G401.6 (cell line): Measurements from ENCODE around the gene NHS.
A peak's percentile ranks its signal among the peaks of the same experiment; 100 is the strongest.

Experiments used
- FAIRE-seq: peaks from 2 replicates; lab custom pipeline; 2012; peaks lifted over from hg19 to GRCh38; lab: Jason Lieb, UNC

NHS gene

GRCh38 chrX:17736856-17737709, 362.1 kb downstream of the NHS start, which contains the start of gene SCML1:
SCML1 (plus strand) TSS chrX:17737493; CDS start chrX:17744187, 6,694 bp downstream.
- no peak for FAIRE-seq

- FAIRE-seq = no peak
Measured at GRCh38 chrX:17737710-17737985, 362.6 kb downstream of the NHS start.

- FAIRE-seq = no peak
Measured at GRCh38 chrX:17737986-17738713, 363.1 kb downstream of the NHS start.

- no peak for FAIRE-seq
Measured at GRCh38 chrX:17738737-17739535, 363.9 kb downstream of the NHS start.

GRCh38 chrX:17740137-17741122, 365.4 kb downstream of the NHS start:
- no peak for FAIRE-seq

GRCh38 chrX:17741123-17741511, 366.1 kb downstream of the NHS start:
- FAIRE-seq = no peak

GRCh38 chrX:17743913-17744312, 368.9 kb downstream of the NHS start:
- no peak for FAIRE-seq

- peak; percentile 88 for FAIRE-seq
Measured at GRCh38 chrX:17744896-17745523, 370.0 kb downstream of the NHS start.

GRCh38 chrX:17747692-17748091, 372.7 kb downstream of the NHS start:
- FAIRE-seq = no peak

GRCh38 chrX:17748684-17749083, 373.7 kb downstream of the NHS start:
- FAIRE-seq = no peak

GRCh38 chrX:17750436-17750835, 375.4 kb downstream of the NHS start:
- no peak for FAIRE-seq

- no peak for FAIRE-seq
Measured at GRCh38 chrX:17758382-17758781, 383.4 kb downstream of the NHS start.

- no peak for FAIRE-seq
Measured at GRCh38 chrX:17759990-17760389, 385.0 kb downstream of the NHS start.

GRCh38 chrX:17767734-17768133, 392.7 kb downstream of the NHS start:
- FAIRE-seq = no peak

GRCh38 chrX:17768997-17769396, 394.0 kb downstream of the NHS start:
- no peak for FAIRE-seq

GRCh38 chrX:17769701-17770269, 394.8 kb downstream of the NHS start:
- FAIRE-seq = no peak

- no peak for FAIRE-seq
Measured at GRCh38 chrX:17773221-17773876, 398.3 kb downstream of the NHS start.

- no peak for FAIRE-seq
Measured at GRCh38 chrX:17774053-17774452, 399.1 kb downstream of the NHS start.

- FAIRE-seq = no peak
Measured at GRCh38 chrX:17778997-17779396, 404.0 kb downstream of the NHS start.

- FAIRE-seq = no peak
Measured at GRCh38 chrX:17779434-17779833, 404.4 kb downstream of the NHS start.
